ENCODE data around the gene PDE4D.

PDE4D gene

GRCh38 chr5:59390989-59391388, 502.5 kb downstream of the PDE4D start:
- peaks cover 11% of the 10 kb centered on the region; the same call in 1 of the 2 replicates for H3K4me1 ChIP-seq (ENCODE audit: low read length)
- no peak overlapping the region for H3K4me2 ChIP-seq (ENCODE audit: low read depth, low read length)
- H3K36me3 ChIP-seq (replicated peaks; ENCODE audit: insufficient read depth, low read length) = no peaks in the 10 kb centered on the region
- H3K9me3 ChIP-seq (replicated peaks; ENCODE audit: insufficient read depth, low read length) = no peaks in the 10 kb centered on the region
- H3K79me2 ChIP-seq (ENCODE audit: low read length) = no peaks in the 10 kb centered on the region
- TF ChIP-seq EZH2phosphoT487 (IDR thresholded peaks at IDR 0.05; ENCODE audit: low read length) = no peak
- TF ChIP-seq CTCF (IDR thresholded peaks at IDR 0.05; ENCODE audit: low read length) = no peak
- TF ChIP-seq EZH2 (optimal IDR thresholded peaks at IDR 0.05; ENCODE audit: low read depth, low read length) = no peak
- no peak overlapping the region for H3K9ac ChIP-seq (ENCODE audit: low read length)
- H3K4me3 ChIP-seq (ENCODE audit: low read length) = no peak overlapping the region
- H3K27me3 ChIP-seq (replicated peaks; ENCODE audit: insufficient read depth, low read length) = no peaks in the 10 kb centered on the region
- no peaks in the 10 kb centered on the region for H4K20me1 ChIP-seq (ENCODE audit: insufficient read depth, low read length)
- H2AFZ ChIP-seq (ENCODE audit: low read length) = no peak overlapping the region
- peaks cover 6% of the 10 kb centered on the region; the same call in 1 of the 2 replicates for H3F3A ChIP-seq (ENCODE audit: insufficient read depth, low read length)
- H3K9me2 ChIP-seq (replicated peaks; ENCODE audit: insufficient read depth, low read length) = no peaks in the 10 kb centered on the region
- DNase-seq = no peak
- no peak overlapping the region for H3K27ac ChIP-seq (ENCODE audit: low read length)

DNA sequence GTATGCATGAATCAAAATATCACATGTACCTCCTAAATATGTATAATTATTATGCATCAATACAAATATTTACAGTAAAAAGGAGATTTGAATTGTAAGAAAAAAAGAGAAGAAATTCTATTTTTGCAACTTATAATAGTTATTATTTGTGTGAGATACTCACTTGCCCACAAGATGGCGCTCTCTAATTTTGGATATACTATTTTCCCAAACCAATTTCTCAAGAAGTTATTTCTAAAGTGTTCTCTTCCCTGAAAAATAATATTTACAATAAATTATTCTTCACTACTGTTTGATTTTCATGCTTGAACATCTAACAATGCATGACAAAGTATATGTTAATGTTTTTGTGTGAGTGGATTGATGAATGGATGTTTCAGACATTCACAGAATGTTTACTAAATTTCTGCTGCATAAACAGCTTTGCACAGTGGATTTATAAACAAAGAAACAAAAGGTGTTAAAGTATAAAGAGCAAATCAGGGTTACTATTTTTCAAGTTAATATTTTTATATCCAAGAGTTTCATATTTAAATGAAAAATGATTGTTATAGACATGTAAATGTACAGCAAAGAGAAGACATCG, 503.4 kb downstream of the PDE4D start:
- Histone ChIP-seq H3K4me1 (ENCODE audit: low read length) (peaks cover 11% of the 10 kb centered on the region; the same call in 1 of the 2 replicates), H3K9me2 (replicated peaks; ENCODE audit: insufficient read depth, low read length) (no peaks in the 10 kb centered on the region), H3F3A (ENCODE audit: insufficient read depth, low read length) (peaks cover 6% of the 10 kb centered on the region; the same call in 1 of the 2 replicates), H3K4me3 (ENCODE audit: low read length) (no peak overlapping the region), H2AFZ (ENCODE audit: low read length) (no peak overlapping the region), H3K27me3 (replicated peaks; ENCODE audit: insufficient read depth, low read length) (no peaks in the 10 kb centered on the region), H3K4me2 (ENCODE audit: low read depth, low read length) (no peak overlapping the region), H3K79me2 (ENCODE audit: low read length) (no peaks in the 10 kb centered on the region), H3K27ac (ENCODE audit: low read length) (no peak overlapping the region), H3K9ac (ENCODE audit: low read length) (no peak overlapping the region), H3K9me3 (replicated peaks; ENCODE audit: insufficient read depth, low read length) (no peaks in the 10 kb centered on the region), H3K36me3 (replicated peaks; ENCODE audit: insufficient read depth, low read length) (no peaks in the 10 kb centered on the region), H4K20me1 (ENCODE audit: insufficient read depth, low read length) (no peaks in the 10 kb centered on the region)
- TF ChIP-seq EZH2 (optimal IDR thresholded peaks at IDR 0.05; ENCODE audit: low read depth, low read length) = no peak
- peak; percentile 52 for TF ChIP-seq CTCF (IDR thresholded peaks at IDR 0.05; ENCODE audit: low read length)
- DNase-seq = peak; percentile 36

GRCh38 chr5:59387127-59387526, 506.4 kb downstream of the PDE4D start:
- Histone ChIP-seq H3K9me3 (replicated peaks; ENCODE audit: insufficient read depth, low read length) (no peaks in the 10 kb centered on the region), H3K27me3 (replicated peaks; ENCODE audit: insufficient read depth, low read length) (no peaks in the 10 kb centered on the region), H3K79me2 (ENCODE audit: low read length) (no peaks in the 10 kb centered on the region), H3K9me2 (replicated peaks; ENCODE audit: insufficient read depth, low read length) (no peaks in the 10 kb centered on the region), H3K4me2 (ENCODE audit: low read depth, low read length) (no peak overlapping the region), H4K20me1 (ENCODE audit: insufficient read depth, low read length) (no peaks in the 10 kb centered on the region), H3K4me3 (ENCODE audit: low read length) (no peak overlapping the region), H3K36me3 (replicated peaks; ENCODE audit: insufficient read depth, low read length) (no peaks in the 10 kb centered on the region), H3F3A (ENCODE audit: insufficient read depth, low read length) (no peaks in the 10 kb centered on the region), H3K9ac (ENCODE audit: low read length) (no peak overlapping the region), H3K4me1 (ENCODE audit: low read length) (no peaks in the 10 kb centered on the region), H3K27ac (ENCODE audit: low read length) (no peak overlapping the region), H2AFZ (ENCODE audit: low read length) (no peak overlapping the region)
- no peak for DNase-seq
- no peak for TF ChIP-seq CTCF (IDR thresholded peaks at IDR 0.05; ENCODE audit: low read length)
- no peak for TF ChIP-seq EZH2phosphoT487 (IDR thresholded peaks at IDR 0.05; ENCODE audit: low read length)
- TF ChIP-seq EZH2 (optimal IDR thresholded peaks at IDR 0.05; ENCODE audit: low read depth, low read length) = no peak

Measured in MM.1S (cell line).